ENCODE measurements around the gene PHF21B. TPM values are rescaled to one million over a fixed set of nuclear protein-coding genes. Genes with fewer than 3 reads are reported as not detected.

PHF21B gene
- total and polyA plus RNA-seq, 2 donors (not counting 1 experiment from before 2014, with no cell fraction given) = 0.17 TPM; not detected in 1

DNA sequence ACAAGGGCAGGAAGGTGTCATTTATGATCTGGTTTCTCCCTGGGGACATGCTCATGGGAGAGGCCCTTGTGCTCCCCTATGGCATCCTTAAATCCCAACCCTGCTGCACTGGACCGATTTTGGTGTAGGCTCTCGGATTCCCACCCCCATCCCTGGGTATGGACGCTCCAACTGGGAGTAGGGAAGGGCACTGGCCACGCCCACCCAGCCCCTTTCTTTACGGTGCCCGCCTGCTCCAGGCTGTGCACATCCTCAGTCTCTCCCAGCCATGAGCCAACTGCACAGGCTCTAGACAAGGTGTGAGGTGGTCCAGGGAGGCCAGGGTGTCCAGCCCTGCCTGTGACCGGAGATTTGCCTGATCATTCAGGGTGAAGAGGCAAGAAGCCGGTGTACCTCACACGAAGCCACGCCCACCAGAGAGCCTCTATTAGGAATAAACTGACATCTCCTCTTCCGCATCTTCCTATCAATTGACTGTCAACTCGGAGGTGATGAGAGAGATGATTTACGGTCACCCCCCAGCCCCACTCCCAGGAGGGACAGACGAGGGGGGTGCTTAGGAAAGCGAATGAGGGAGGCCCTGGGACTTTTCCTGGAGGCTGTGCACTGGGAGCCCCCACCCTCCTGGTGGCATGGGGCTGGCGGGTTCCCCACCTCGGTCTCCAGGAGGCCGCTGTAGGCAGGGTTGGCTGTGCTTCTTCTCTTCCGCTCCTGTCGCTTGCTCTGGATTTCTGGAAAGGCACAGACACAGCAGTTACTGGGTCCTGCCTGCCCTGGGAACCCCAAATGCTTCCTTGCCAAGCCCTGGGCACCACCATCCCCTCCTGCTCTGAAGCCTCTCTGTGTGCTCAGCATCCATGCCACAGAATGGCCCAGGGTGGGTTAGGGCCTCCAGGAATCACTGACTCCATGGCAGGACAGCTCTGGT is 116.7 kb downstream of the PHF21B start:
- no peak overlapping the region for H3K4me2 ChIP-seq (ENCODE audit: extremely low read depth, insufficient read depth, low read length)
- H3K79me2 ChIP-seq (ENCODE audit: control insufficient read depth, insufficient read depth, low read length) = no peaks in the 10 kb centered on the region
- no peak overlapping the region for H2AFZ ChIP-seq (ENCODE audit: low read length)
- H3K27ac ChIP-seq (ENCODE audit: insufficient read depth, low read length) = no peak overlapping the region
- H3K4me1 ChIP-seq (ENCODE audit: control insufficient read depth, extremely low read depth, insufficient read depth, low read length) = no peaks in the 10 kb centered on the region
- H3K9me3 ChIP-seq (ENCODE audit: control insufficient read depth, insufficient read depth, low read depth, low read length) = no peaks in the 10 kb centered on the region
- H3K9ac ChIP-seq (ENCODE audit: insufficient read depth, low read length) = no peak overlapping the region
- no peak for TF ChIP-seq CTCF (conservative IDR thresholded peaks at IDR 0.05 in 1 of 2, IDR thresholded peaks at IDR 0.05 in 1 of 2; ENCODE audit: low read depth in 1 of 2, low read length in 2 of 2)
- no peak for TF ChIP-seq EZH2 (IDR thresholded peaks at IDR 0.05; ENCODE audit: low read length, missing control alignments)
- DNase-seq (ENCODE audit: low read depth in 2 of 2) = no peak
- no peaks in the 10 kb centered on the region for H3K27me3 ChIP-seq (ENCODE audit: control insufficient read depth, insufficient read depth, low read length)
- H3K36me3 ChIP-seq (ENCODE audit: control insufficient read depth, insufficient read depth, low read length) = no peaks in the 10 kb centered on the region
- H3K4me3 ChIP-seq (replicated peaks in 1 of 4; ENCODE audit: control extremely low read depth in 1 of 4, insufficient read depth in 1 of 4, low read depth in 3 of 4, low read length in 4 of 4) = no peak overlapping the region
- no peaks in the 10 kb centered on the region for H4K20me1 ChIP-seq (ENCODE audit: control insufficient read depth, extremely low read depth, insufficient read depth, low read length)

GRCh38 chr22:44892243-44892642 is 117.6 kb downstream of the PHF21B start:
- no peaks in the 10 kb centered on the region for H3K79me2 ChIP-seq (ENCODE audit: control insufficient read depth, insufficient read depth, low read length)
- H3K4me1 ChIP-seq (ENCODE audit: control insufficient read depth, extremely low read depth, insufficient read depth, low read length) = no peaks in the 10 kb centered on the region
- H4K20me1 ChIP-seq (ENCODE audit: control insufficient read depth, extremely low read depth, insufficient read depth, low read length) = no peaks in the 10 kb centered on the region
- no peak overlapping the region for H3K4me2 ChIP-seq (ENCODE audit: extremely low read depth, insufficient read depth, low read length)
- DNase-seq (ENCODE audit: low read depth in 2 of 2) = no peak
- no peaks in the 10 kb centered on the region for H3K36me3 ChIP-seq (ENCODE audit: control insufficient read depth, insufficient read depth, low read length)
- H3K27ac ChIP-seq (ENCODE audit: insufficient read depth, low read length) = no peak overlapping the region
- H3K4me3 ChIP-seq (replicated peaks in 1 of 4; ENCODE audit: control extremely low read depth in 1 of 4, insufficient read depth in 1 of 4, low read depth in 3 of 4, low read length in 4 of 4) = no peak overlapping the region
- TF ChIP-seq EZH2 (IDR thresholded peaks at IDR 0.05; ENCODE audit: low read length, missing control alignments) (no peak), CTCF (conservative IDR thresholded peaks at IDR 0.05 in 1 of 2, IDR thresholded peaks at IDR 0.05 in 1 of 2; ENCODE audit: low read depth in 1 of 2, low read length in 2 of 2) (no peak)
- no peak overlapping the region for H2AFZ ChIP-seq (ENCODE audit: low read length)
- H3K9ac ChIP-seq (ENCODE audit: insufficient read depth, low read length) = no peak overlapping the region
- no peaks in the 10 kb centered on the region for H3K27me3 ChIP-seq (ENCODE audit: control insufficient read depth, insufficient read depth, low read length)
- H3K9me3 ChIP-seq (ENCODE audit: control insufficient read depth, insufficient read depth, low read depth, low read length) = no peaks in the 10 kb centered on the region

- DNase-seq (ENCODE audit: low read depth in 2 of 2) = no peak
- Histone ChIP-seq H3K27me3 (ENCODE audit: control insufficient read depth, insufficient read depth, low read length) (no peaks in the 10 kb centered on the region), H4K20me1 (ENCODE audit: control insufficient read depth, extremely low read depth, insufficient read depth, low read length) (no peaks in the 10 kb centered on the region), H3K4me3 (replicated peaks in 1 of 4; ENCODE audit: control extremely low read depth in 1 of 4, insufficient read depth in 1 of 4, low read depth in 3 of 4, low read length in 4 of 4) (no peak overlapping the region), H3K4me2 (ENCODE audit: extremely low read depth, insufficient read depth, low read length) (no peak overlapping the region), H3K36me3 (ENCODE audit: control insufficient read depth, insufficient read depth, low read length) (no peaks in the 10 kb centered on the region), H3K9ac (ENCODE audit: insufficient read depth, low read length) (no peak overlapping the region), H3K79me2 (ENCODE audit: control insufficient read depth, insufficient read depth, low read length) (no peaks in the 10 kb centered on the region), H3K4me1 (ENCODE audit: control insufficient read depth, extremely low read depth, insufficient read depth, low read length) (no peaks in the 10 kb centered on the region), H3K9me3 (ENCODE audit: control insufficient read depth, insufficient read depth, low read depth, low read length) (no peaks in the 10 kb centered on the region), H2AFZ (ENCODE audit: low read length) (no peak overlapping the region), H3K27ac (ENCODE audit: insufficient read depth, low read length) (no peak overlapping the region)
- TF ChIP-seq EZH2 (IDR thresholded peaks at IDR 0.05; ENCODE audit: low read length, missing control alignments) = no peak
- TF ChIP-seq CTCF (conservative IDR thresholded peaks at IDR 0.05 in 1 of 2, IDR thresholded peaks at IDR 0.05 in 1 of 2; ENCODE audit: low read depth in 1 of 2, low read length in 2 of 2) = no peak
Observed at GRCh38 chr22:44891791-44892190, 118.0 kb downstream of the PHF21B start.
